ENCODE measurements around the gene CALB2. TPM values are rescaled to one million over a fixed set of nuclear protein-coding genes. Genes with fewer than 3 reads are reported as not detected.

CALB2 gene
- 5.8 to 8.8 TPM (median 7.2 TPM) in 5 replicates for total RNA-seq (2022; extraction: Qiagen RNA extraction; ENCODE audit: low read depth)

GRCh38 chr16:71358464-71358998, at the start of gene CALB2:
Gene CALB2, plus strand, starts transcription at chr16:71358723. Its CDS starts 70 bp downstream, at chr16:71358793.

Other genes starting within 250 kb of the CALB2 start
- gene HYDIN, start 128.0 kb upstream of the CALB2 start, total RNA-seq (2022; extraction: Qiagen RNA extraction; ENCODE audit: low read depth), result 0.21 to 0.55 TPM (median 0.32 TPM) in 5 replicates
- 12.9 to 15.4 TPM (median 13.8 TPM) in 5 replicates for gene CMTR2, start 69.3 kb upstream of the CALB2 start, total RNA-seq (2022; extraction: Qiagen RNA extraction; ENCODE audit: low read depth)
- not detected in 5 replicates for gene TLE7, start 83.3 kb downstream of the CALB2 start, total RNA-seq (2022; extraction: Qiagen RNA extraction; ENCODE audit: low read depth)
- gene ZNF23, start 103.5 kb downstream of the CALB2 start, total RNA-seq (2022; extraction: Qiagen RNA extraction; ENCODE audit: low read depth), result 5.4 to 7.4 TPM (median 6.1 TPM) in 5 replicates
- 1.2 to 3.0 TPM (median 2.0 TPM) in 5 replicates for gene ZNF19, start 130.6 kb downstream of the CALB2 start, total RNA-seq (2022; extraction: Qiagen RNA extraction; ENCODE audit: low read depth)
- 0.06 to 0.20 TPM (median 0.06 TPM) in 4 of 5 replicates, not detected in the other for gene CHST4, start 167.7 kb downstream of the CALB2 start, total RNA-seq (2022; extraction: Qiagen RNA extraction; ENCODE audit: low read depth)
- gene TAT, start 218.4 kb downstream of the CALB2 start, total RNA-seq (2022; extraction: Qiagen RNA extraction; ENCODE audit: low read depth), result 0.02 to 0.09 TPM (median 0.05 TPM) in 3 of 5 replicates, not detected in the others